AG04449 (cell line): ENCODE data around the gene MAP3K13.
A peak's percentile ranks its signal among the peaks of the same experiment; 100 is the strongest.

ENCODE experiments used
- CTCF ChIA-PET: fragments of 350-600 bp; formaldehyde crosslinking; extraction: SDS; loops from one replicate; lab custom pipeline; 2021; ENCODE audit warnings: antibody characterized with exemption; lab: Yijun Ruan, JAX
- POLR2A ChIA-PET: fragments of 400-600, 350-600 bp; formaldehyde crosslinking; extraction: SDS; loops from one replicate; lab custom pipeline; 2020; ENCODE audit warnings: antibody characterized with exemption, inconsistent platforms; lab: Yijun Ruan, JAX
- DNase-seq: peaks from one replicate; pipeline ENCODE4 v3.0.0-alpha.2; 2010; ENCODE audit warnings: low read depth, low spot score
- H3K4me3 ChIP-seq: 2 replicates; pipeline ENCODE4 v1.5.1; 2011; ENCODE audit warnings: low read depth, mild to moderate bottlenecking, control low read depth, low read length
- CTCF ChIP-seq: IDR thresholded peaks from one replicate; pipeline ENCODE4 v1.5.1; 2011; ENCODE audit warnings: mild to moderate bottlenecking, moderate library complexity, low read length, control low read depth, inconsistent platforms; ENCODE audit not compliant: insufficient read depth; ENCODE audit errors: missing control alignments

Gene MAP3K13

GRCh38 chr3:185498503-185499396 lies 135.8 kb downstream of the MAP3K13 start, which contains the start of gene TMEM41A:
Gene TMEM41A (minus strand): TSS chr3:185499035. CDS start chr3:185498961, 74 bp downstream.
- ChIA-PET POLR2A (interaction anchor here (1.2 to 1.3 kb wide), 2 partner anchors 59 to 87 kb away, joined by 4 to 6 read pairs; partner anchors contain the start of gene SENP2), CTCF (interaction anchor here (1.3 kb wide), 1 partner anchor 60 kb away, joined by 3 read pairs; no protein-coding TSS in a partner anchor)
- no peak for TF ChIP-seq CTCF
- peak within 1 kb of the TSS; percentile 92 for H3K4me3 ChIP-seq
- DNase-seq, result peak; percentile 29

GRCh38 chr3:185502987-185503386 lies 140.1 kb downstream of the MAP3K13 start:
- H3K4me3 ChIP-seq, result no peak overlapping the region
- no peak for TF ChIP-seq CTCF
- no peak for DNase-seq
- POLR2A ChIA-PET, result no interaction called here
- CTCF ChIA-PET, result interaction anchor here (1.4 to 1.5 kb wide), 2 partner anchors 56 to 73 kb away, joined by 3 to 5 read pairs; no protein-coding TSS in a partner anchor

GRCh38 chr3:185503521-185503920 lies 140.6 kb downstream of the MAP3K13 start:
- ChIA-PET POLR2A (no interaction called here), CTCF (interaction anchor here (1.4 kb wide), 1 partner anchor 55 kb away, joined by 5 read pairs; no protein-coding TSS in a partner anchor)
- no peak for TF ChIP-seq CTCF
- DNase-seq, result no peak
- no peak overlapping the region for H3K4me3 ChIP-seq

- no peak for TF ChIP-seq CTCF
- H3K4me3 ChIP-seq, result no peak overlapping the region
- CTCF ChIA-PET, result no interaction called here
- DNase-seq, result no peak
- POLR2A ChIA-PET, result no interaction called here
Observed at GRCh38 chr3:185504636-185505035, 141.7 kb downstream of the MAP3K13 start.

- CTCF ChIA-PET, result interaction anchor here (1.2 kb wide), 1 partner anchor 68 kb away, joined by 3 read pairs; no protein-coding TSS in a partner anchor
- no peak for TF ChIP-seq CTCF
- DNase-seq, result no peak
- H3K4me3 ChIP-seq, result no peak overlapping the region
- POLR2A ChIA-PET, result no interaction called here
Observed at GRCh38 chr3:185507883-185508282, 144.9 kb downstream of the MAP3K13 start.
